B cell (primary cell): ENCODE results near the gene POU2AF1. TPM values are rescaled to one million over a fixed set of nuclear protein-coding genes. Genes with fewer than 3 reads are reported as not detected.

ENCODE experiments used
- ATAC-seq: fragments of 200-7000 bp; cut with Tn5 transposase; one replicate; pipeline ENCODE4 v1.10.0; 2021; ENCODE audit warnings: low read depth, mild to moderate bottlenecking, moderate number of reproducible peaks, moderate library complexity
- CTCF ChIA-PET: fragments of 350-600 bp; sonication (Branson Sonifier 250); formaldehyde crosslinking; loops from one replicate; lab custom pipeline; 2021; ENCODE audit warnings: antibody characterized with exemption, inconsistent platforms; lab: Charles Lee
- POLR2A ChIA-PET: fragments of 350-600 bp; sonication (Branson Sonifier 250); formaldehyde crosslinking; loops from one replicate; lab custom pipeline; 2021; ENCODE audit warnings: antibody characterized with exemption; lab: Charles Lee
- DNase-seq: peaks from one replicate; pipeline ENCODE4 v3.0.0; 2013
- H2AFZ ChIP-seq: 2 replicates; pipeline ENCODE4 v1.6.1; 2012; ENCODE audit warnings: mild to moderate bottlenecking, low read depth, low read length; ENCODE audit not compliant: insufficient read depth, poor library complexity, severe bottlenecking
- H3K27ac ChIP-seq, 2 donors: 1 replicate in 1 of 2; 2 replicates in 1 of 2; pipeline ENCODE4 v1.5.1; 2012 to 2013; ENCODE audit warnings: low read length in 2 of 2, mild to moderate bottlenecking in 2 of 2, moderate library complexity in 1 of 2
- H3K27me3 ChIP-seq, 4 experiments: fragments of 200-600 bp in 1 of 4; sonication (generic) in 1 of 4; replicated peaks in 1 of 4; 1 replicate in 2 of 4; 2 replicates in 2 of 4; pipeline versions ENCODE4 v1.6.1 to v1.7.0; 2013 to 2016; ENCODE audit warnings: low read length in 3 of 4, mild to moderate bottlenecking in 2 of 4, mixed read lengths in 1 of 4, moderate library complexity in 1 of 4; ENCODE audit not compliant: insufficient read depth in 4 of 4, control insufficient read depth in 3 of 4; ENCODE audit errors: control extremely low read depth in 1 of 4
- H3K36me3 ChIP-seq, 2 experiments: replicated peaks in 1 of 2; 1 replicate in 1 of 2; 2 replicates in 1 of 2; pipeline versions ENCODE4 v1.6.1 to v1.7.1; 2013; ENCODE audit warnings: low read length in 1 of 2; ENCODE audit not compliant: insufficient read depth in 2 of 2, control insufficient read depth in 1 of 2; ENCODE audit errors: control extremely low read depth in 1 of 2, extremely low read depth in 1 of 2
- H3K4me1 ChIP-seq, 2 donors: fragments of 200-600 bp in 1 of 2; sonication (generic) in 1 of 2; 1 replicate in 1 of 2; 2 replicates in 1 of 2; pipeline versions ENCODE4 v1.5.1 to v1.6.1; 2013 to 2017; ENCODE audit warnings: low read length in 2 of 2; ENCODE audit not compliant: control insufficient read depth in 2 of 2, insufficient read depth in 2 of 2
- H3K4me2 ChIP-seq: replicated peaks from 2 replicates; pipeline ENCODE3; 2012; ENCODE audit warnings: mild to moderate bottlenecking, low read depth, low read length; ENCODE audit not compliant: poor library complexity, severe bottlenecking
- H3K4me3 ChIP-seq, 5 experiments: fragments of 200-600 bp in 1 of 5; sonication (generic) in 1 of 5; 1 replicate in 3 of 5; 2 replicates in 2 of 5; pipeline versions ENCODE4 v1.5.1 to v1.7.0; 2011 to 2016; ENCODE audit warnings: low read length in 4 of 5, mild to moderate bottlenecking in 4 of 5, low read depth in 2 of 5, control low read depth in 1 of 5, moderate library complexity in 1 of 5; ENCODE audit not compliant: insufficient read depth in 1 of 5; ENCODE audit errors: control extremely low read depth in 1 of 5, extremely low read depth in 1 of 5
- H3K79me2 ChIP-seq: fragments of 200-600 bp; sonication (generic); one replicate; pipeline ENCODE4 v1.6.0; 2016; ENCODE audit warnings: low read length; ENCODE audit not compliant: control insufficient read depth, insufficient read depth
- H3K9ac ChIP-seq: fragments of 200-600 bp; sonication (generic); 2 replicates; pipeline ENCODE4 v1.6.1; 2017; ENCODE audit warnings: mild to moderate bottlenecking, low read length, moderate library complexity
- H3K9me3 ChIP-seq, 3 donors: one replicate each; pipeline versions ENCODE4 v1.6.1 to v1.7.1; 2013; ENCODE audit warnings: low read length in 2 of 3; ENCODE audit not compliant: control insufficient read depth in 2 of 3, insufficient read depth in 1 of 3; ENCODE audit errors: control extremely low read depth in 1 of 3
- H4K20me1 ChIP-seq: 2 replicates; pipeline ENCODE4 v1.6.0; 2012; ENCODE audit warnings: mild to moderate bottlenecking, low read length; ENCODE audit not compliant: insufficient read depth, control insufficient read depth, poor library complexity, severe bottlenecking
- H3K27ac Mint-ChIP-seq: one replicate; pipeline ENCODE4 v1.8.0; 2021; ENCODE audit warnings: mixed read lengths
- H3K27me3 Mint-ChIP-seq: one replicate; pipeline ENCODE4 v1.8.0; 2021; ENCODE audit warnings: mixed read lengths
- H3K4me1 Mint-ChIP-seq: one replicate; pipeline ENCODE4 v1.8.0; 2021; ENCODE audit warnings: mixed read lengths
- H3K4me3 Mint-ChIP-seq: one replicate; pipeline ENCODE4 v1.8.0; 2021; ENCODE audit warnings: mixed read lengths
- H3K9me3 Mint-ChIP-seq: one replicate; pipeline ENCODE4 v1.8.0; 2022; ENCODE audit warnings: mixed read lengths; ENCODE audit not compliant: insufficient read depth
- CTCF ChIP-seq: fragments of 200-600 bp; IDR thresholded peaks from one replicate; pipeline ENCODE4 v1.8.0; 2022; ENCODE audit warnings: antibody characterized with exemption, mild to moderate bottlenecking
- EZH2 ChIP-seq: IDR thresholded peaks from 2 replicates; pipeline ENCODE4 v1.6.1; 2012; ENCODE audit warnings: borderline replicate concordance, low read depth, mild to moderate bottlenecking, moderate library complexity, low read length; ENCODE audit not compliant: insufficient read depth, poor library complexity, severe bottlenecking
- WGBS: methylation state at CpG from one replicate; pipeline ENCODE4 v1.1.5; 2013; ENCODE audit warnings: missing lambda C conversion rate; ENCODE audit not compliant: insufficient coverage; 5-methylcytosine and 5-hydroxymethylcytosine counted together
- intact Hi-C: fragments of 100-400 bp; cut with micrococcal nuclease; formaldehyde crosslinking; loops from one replicate; pipeline ENCODE4 v1.10.0; 2022
- polyA plus RNA-seq: library from polyadenylated mRNA; depleted of rRNA; stranded (reverse); fragments of >200 nt; gene quantifications from 2 replicates; pipeline ENCODE4 v1.2.3, GENCODE V29; 2012
- total RNA-seq, 2 donors: library from RNA; stranded (reverse); fragments of 120-200 nt in 1 of 2; gene quantifications; 1 replicate in 1 of 2; 2 replicates in 1 of 2; pipeline versions ENCODE4 v1.2.3 to v1.2.4, GENCODE V29; 2013 to 2022

POU2AF1 gene
- total and polyA plus RNA-seq, 2 donors (not counting 1 experiment from before 2014, with no cell fraction given): 308 to 407 TPM

- ChIA-PET POLR2A (interaction anchor here (3.5 kb wide), 1 partner anchor 8 kb away, joined by 17 read pairs; the partner anchor contains the start of gene POU2AF1), CTCF (interaction anchor here (2.0 to 6.8 kb wide), 2 partner anchors 9 to 33 kb away, joined by 7 to 76 read pairs; no protein-coding TSS in a partner anchor)
- no peaks in the 10 kb centered on the region for H4K20me1 ChIP-seq
- H3K4me3 Mint-ChIP-seq: no peak overlapping the region
- TF ChIP-seq EZH2 (no peak), CTCF (no peak)
- no peak overlapping the region for H3K4me3 ChIP-seq
- H3K9me3 Mint-ChIP-seq: no peaks in the 10 kb centered on the region
- H3K9ac ChIP-seq: no peak overlapping the region
- no peak overlapping the region for H2AFZ ChIP-seq
- H3K4me1 ChIP-seq: peaks cover 30 to 34% of the 10 kb centered on the region in 2 donors
- no peaks in the 10 kb centered on the region for H3K27me3 Mint-ChIP-seq
- peaks cover 40% of the 10 kb centered on the region for H3K4me1 Mint-ChIP-seq
- H3K9me3 ChIP-seq: peaks cover 0 to 4% (median 3%) of the 10 kb centered on the region in 3 donors
- ATAC-seq (no peak), DNase-seq (no peak)
- H3K27me3 ChIP-seq: no peaks in the 10 kb centered on the region
- H3K4me2 ChIP-seq: no peak overlapping the region
- peaks cover 8% of the 10 kb centered on the region for H3K79me2 ChIP-seq
- no peaks in the 10 kb centered on the region for H3K36me3 ChIP-seq
- WGBS: 100% methylated on average over 2 of the region's 2 CpGs
- H3K27ac Mint-ChIP-seq: no peak overlapping the region
- intact Hi-C loops: loop anchor here (5.0 kb wide), 1 partner anchor 40 kb away; no protein-coding TSS in a partner anchor
- no peak overlapping the region for H3K27ac ChIP-seq
These were observed 8.3 kb upstream of the POU2AF1 start for GRCh38 chr11:111387363-111387762.

GRCh38 chr11:111386611-111387150 lies 7.6 kb upstream of the POU2AF1 start:
- Mint-ChIP-seq H3K4me3 (no peak overlapping the region), H3K27ac (no peak overlapping the region), H3K4me1 (peaks cover 43% of the 10 kb centered on the region), H3K27me3 (no peaks in the 10 kb centered on the region), H3K9me3 (no peaks in the 10 kb centered on the region)
- WGBS: no CpG with 5 or more reads among the region's 4 CpGs
- ChIA-PET POLR2A (no interaction called here), CTCF (interaction anchor here (2.0 to 6.8 kb wide), 2 partner anchors 10 to 33 kb away, joined by 7 to 76 read pairs; no protein-coding TSS in a partner anchor)
- DNase-seq (no peak), ATAC-seq (no peak)
- H3K36me3 ChIP-seq: no peaks in the 10 kb centered on the region
- peaks cover 36 to 39% of the 10 kb centered on the region in 2 donors for H3K4me1 ChIP-seq
- intact Hi-C loops: loop anchor here (5.0 kb wide), 1 partner anchor 39 kb away; no protein-coding TSS in a partner anchor
- H3K27ac ChIP-seq: no peak overlapping the region
- H3K79me2 ChIP-seq: peaks cover 8% of the 10 kb centered on the region
- TF ChIP-seq CTCF (no peak), EZH2 (no peak)
- H3K4me3 ChIP-seq: no peak overlapping the region
- H3K9me3 ChIP-seq: peaks cover 0 to 4% (median 3%) of the 10 kb centered on the region in 3 donors
- no peak overlapping the region for H3K9ac ChIP-seq
- H3K27me3 ChIP-seq: no peaks in the 10 kb centered on the region
- no peaks in the 10 kb centered on the region for H4K20me1 ChIP-seq
- H3K4me2 ChIP-seq: no peak overlapping the region
- no peak overlapping the region for H2AFZ ChIP-seq
